Urinary bladder (tissue), 4 donors: Measurements from ENCODE around the gene IFT172. TPM values are rescaled to one million over a fixed set of nuclear protein-coding genes. Genes with fewer than 3 reads are reported as not detected.
A peak's percentile ranks its signal among the peaks of the same experiment; 100 is the strongest.
"Not testable (repeated sequence)": the region's sequence is repeated elsewhere in the genome, so short reads cannot be mapped to it uniquely, and the experiment has no call there.

ENCODE experiments used
- DNase-seq: peaks from one replicate; pipeline ENCODE4 v3.0.0-alpha.2; 2015; ENCODE audit errors: extremely low spot score
- H3K27ac ChIP-seq: one replicate; pipeline ENCODE4 v1.5.1; 2013; ENCODE audit warnings: low read depth, mild to moderate bottlenecking, moderate library complexity
- H3K36me3 ChIP-seq: one replicate; pipeline ENCODE4 v1.6.1; 2013; ENCODE audit warnings: mild to moderate bottlenecking, moderate library complexity; ENCODE audit not compliant: insufficient read depth
- H3K4me1 ChIP-seq: one replicate; pipeline ENCODE4 v1.6.1; 2013; ENCODE audit warnings: mild to moderate bottlenecking, moderate library complexity; ENCODE audit not compliant: insufficient read depth
- H3K4me3 ChIP-seq: one replicate; pipeline ENCODE4 v1.5.1; 2013; ENCODE audit warnings: low read depth, low read length
- whole genome bisulfite sequencing: extraction: QIAGEN DNeasy Blood & Tissue Kit; methylation state at CpG from one replicate; pipeline ENCODE4 v1.1.7; 2013; 5-methylcytosine and 5-hydroxymethylcytosine counted together
- polyA plus RNA-seq: library from polyadenylated mRNA; stranded (reverse); fragments of 200-250 nt; gene quantifications from one replicate; pipeline ENCODE4 v1.2.3, GENCODE V29; 2013
- total RNA-seq: library from RNA; depleted of rRNA; stranded (reverse); fragments of >200 nt; gene quantifications from one replicate; pipeline ENCODE4 v1.2.3, GENCODE V29; 2014
- donor health status: healthy with polysubstance abuse.
- donor health status: healthy.

The IFT172 gene, protein sequence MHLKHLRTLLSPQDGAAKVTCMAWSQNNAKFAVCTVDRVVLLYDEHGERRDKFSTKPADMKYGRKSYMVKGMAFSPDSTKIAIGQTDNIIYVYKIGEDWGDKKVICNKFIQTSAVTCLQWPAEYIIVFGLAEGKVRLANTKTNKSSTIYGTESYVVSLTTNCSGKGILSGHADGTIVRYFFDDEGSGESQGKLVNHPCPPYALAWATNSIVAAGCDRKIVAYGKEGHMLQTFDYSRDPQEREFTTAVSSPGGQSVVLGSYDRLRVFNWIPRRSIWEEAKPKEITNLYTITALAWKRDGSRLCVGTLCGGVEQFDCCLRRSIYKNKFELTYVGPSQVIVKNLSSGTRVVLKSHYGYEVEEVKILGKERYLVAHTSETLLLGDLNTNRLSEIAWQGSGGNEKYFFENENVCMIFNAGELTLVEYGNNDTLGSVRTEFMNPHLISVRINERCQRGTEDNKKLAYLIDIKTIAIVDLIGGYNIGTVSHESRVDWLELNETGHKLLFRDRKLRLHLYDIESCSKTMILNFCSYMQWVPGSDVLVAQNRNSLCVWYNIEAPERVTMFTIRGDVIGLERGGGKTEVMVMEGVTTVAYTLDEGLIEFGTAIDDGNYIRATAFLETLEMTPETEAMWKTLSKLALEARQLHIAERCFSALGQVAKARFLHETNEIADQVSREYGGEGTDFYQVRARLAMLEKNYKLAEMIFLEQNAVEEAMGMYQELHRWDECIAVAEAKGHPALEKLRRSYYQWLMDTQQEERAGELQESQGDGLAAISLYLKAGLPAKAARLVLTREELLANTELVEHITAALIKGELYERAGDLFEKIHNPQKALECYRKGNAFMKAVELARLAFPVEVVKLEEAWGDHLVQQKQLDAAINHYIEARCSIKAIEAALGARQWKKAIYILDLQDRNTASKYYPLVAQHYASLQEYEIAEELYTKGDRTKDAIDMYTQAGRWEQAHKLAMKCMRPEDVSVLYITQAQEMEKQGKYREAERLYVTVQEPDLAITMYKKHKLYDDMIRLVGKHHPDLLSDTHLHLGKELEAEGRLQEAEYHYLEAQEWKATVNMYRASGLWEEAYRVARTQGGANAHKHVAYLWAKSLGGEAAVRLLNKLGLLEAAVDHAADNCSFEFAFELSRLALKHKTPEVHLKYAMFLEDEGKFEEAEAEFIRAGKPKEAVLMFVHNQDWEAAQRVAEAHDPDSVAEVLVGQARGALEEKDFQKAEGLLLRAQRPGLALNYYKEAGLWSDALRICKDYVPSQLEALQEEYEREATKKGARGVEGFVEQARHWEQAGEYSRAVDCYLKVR (N-terminal part only)
- total RNA-seq (37.3 TPM), polyA plus RNA-seq (18.6 TPM)

DNA sequence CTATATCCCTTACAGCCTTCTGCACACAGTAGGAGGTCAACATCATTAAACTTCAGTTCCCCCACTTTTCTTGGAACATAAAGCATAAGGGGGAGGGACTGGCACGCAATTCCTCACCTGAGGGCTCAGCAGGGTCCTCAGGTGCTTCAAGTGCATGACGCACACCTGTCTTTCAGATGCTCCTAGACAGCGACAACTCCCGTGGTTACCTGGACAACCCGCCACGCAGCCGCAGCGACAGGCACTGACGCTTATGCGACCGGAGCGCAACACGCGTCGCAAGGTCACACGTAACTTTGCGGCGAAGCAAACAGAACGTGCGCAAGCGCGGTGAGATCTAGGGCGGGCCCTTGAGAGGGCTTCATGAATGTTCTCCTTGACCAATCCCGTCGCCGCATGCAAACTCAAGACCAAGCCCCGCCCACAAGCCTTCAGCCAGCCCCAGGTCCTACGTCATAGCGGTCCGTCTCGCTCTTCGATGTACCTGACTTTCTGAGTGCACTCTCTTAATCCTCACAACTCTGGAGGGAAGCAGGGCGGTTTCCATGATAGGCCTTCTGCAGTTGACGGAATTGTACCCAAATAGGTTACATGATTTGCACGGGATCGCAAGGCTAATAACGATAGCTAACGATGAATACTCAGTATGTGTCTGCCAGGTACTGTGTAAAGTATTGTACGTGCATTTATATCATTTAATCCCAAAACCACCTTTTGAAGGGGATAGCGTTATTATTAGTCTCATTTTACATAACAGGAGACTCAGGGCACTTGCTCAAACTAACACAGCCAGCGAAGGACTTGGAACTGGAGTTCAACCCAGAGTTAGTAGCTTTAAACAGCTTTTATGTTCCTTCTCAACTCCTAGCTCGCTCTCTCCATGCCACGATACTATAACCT lies at the start of gene IFT172:
Gene IFT172 (minus strand): TSS at position 246 of the 900 bp plus-strand sequence. CDS start 90 bp downstream, at position 156.
- 6% methylated on average over 43 of the region's 43 CpGs for WGBS
- peak within 1 kb of the TSS; percentile 44 for H3K4me3 ChIP-seq
- DNase-seq = peak; percentile 97
- peak within 1 kb of the TSS; percentile 19 for H3K27ac ChIP-seq
- H3K4me1 ChIP-seq = no peaks in the 10 kb centered on the region
- no peaks in the 10 kb centered on the region for H3K36me3 ChIP-seq

DNA sequence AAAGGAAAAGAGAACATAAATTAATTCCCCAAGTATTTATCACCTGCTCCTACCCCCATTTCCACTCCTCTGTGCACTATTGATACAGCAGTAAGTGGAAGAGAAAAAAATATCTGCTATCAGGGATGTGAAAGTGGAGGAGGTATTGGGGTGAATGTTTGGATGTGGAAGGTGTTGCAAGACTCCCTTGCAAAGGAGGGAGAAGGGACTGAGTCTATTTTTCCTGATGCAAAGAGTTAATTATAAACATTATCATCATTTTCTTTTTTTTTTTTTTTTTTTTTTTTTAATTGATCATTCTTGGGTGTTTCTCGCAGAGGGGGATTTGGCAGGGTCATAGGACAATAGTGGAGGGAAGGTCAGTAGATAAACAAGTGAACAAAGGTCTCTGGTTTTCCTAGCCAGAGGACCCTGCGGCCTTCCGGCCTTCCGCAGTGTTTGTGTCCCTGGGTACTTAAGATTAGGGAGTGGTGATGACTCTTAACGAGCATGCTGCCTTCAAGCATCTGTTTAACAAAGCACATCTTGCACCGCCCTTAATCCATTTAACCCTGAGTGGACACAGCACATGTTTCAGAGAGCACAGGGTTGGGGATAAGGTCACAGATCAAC lies 49.4 kb upstream of the IFT172 start:
- not testable (repeated sequence) for H3K36me3 ChIP-seq, H3K4me3 ChIP-seq
- WGBS = 49% methylated on average over 4 of the region's 6 CpGs

DNA sequence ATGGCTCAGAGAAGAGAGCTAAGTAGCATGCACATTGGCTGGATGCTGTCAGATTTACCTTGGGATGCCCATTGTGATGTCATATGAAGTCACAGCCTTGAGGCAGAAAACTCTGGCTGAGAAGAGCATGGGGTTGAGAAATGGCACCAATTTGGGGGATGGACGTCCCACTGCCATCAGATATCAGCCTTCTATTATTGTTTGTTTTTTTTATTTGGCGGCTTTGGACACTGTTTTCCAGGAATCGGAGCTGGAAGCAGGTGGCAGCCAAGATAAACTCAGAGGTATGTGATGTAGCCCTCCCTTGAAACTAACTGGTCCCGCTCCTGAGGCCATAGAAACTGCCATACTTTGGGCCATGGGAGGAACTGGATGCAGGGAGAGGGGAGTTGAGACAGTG lies 47.7 kb upstream of the IFT172 start:
- DNase-seq = no peak
- Histone ChIP-seq H3K27ac (no peak overlapping the region), H3K36me3 (no peaks in the 10 kb centered on the region), H3K4me3 (no peak overlapping the region), H3K4me1 (no peaks in the 10 kb centered on the region)
- WGBS = 67% methylated on average over 4 of the region's 4 CpGs

More for the DNA sequence above, 49.4 kb upstream of the IFT172 start:
- DNase-seq, H3K4me1 ChIP-seq, H3K27ac ChIP-seq: not testable (repeated sequence)

DNA sequence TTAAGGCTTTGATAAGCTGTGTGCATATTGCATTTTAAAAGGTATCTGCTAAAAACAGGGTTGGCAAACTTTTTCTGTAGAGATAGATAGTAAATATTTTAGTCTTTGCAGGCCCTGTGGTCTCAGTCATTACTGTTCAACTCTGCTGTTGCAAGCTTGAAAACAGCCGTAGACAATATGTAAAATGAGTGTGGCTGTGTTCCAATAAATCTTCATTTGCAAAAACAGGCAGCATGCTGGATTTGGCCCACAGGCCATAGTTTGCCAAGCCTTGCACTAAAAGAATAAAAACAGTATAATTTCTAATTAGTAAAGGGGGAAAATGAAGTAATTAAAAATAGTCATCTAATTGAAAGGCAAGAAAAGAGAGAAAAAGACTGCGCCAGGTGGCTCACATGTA lies 42.4 kb upstream of the IFT172 start:
- 71% methylated on average over 2 of the region's 2 CpGs for WGBS
- no peaks in the 10 kb centered on the region for H3K4me1 ChIP-seq
- H3K36me3 ChIP-seq = no peaks in the 10 kb centered on the region
- no peak overlapping the region for H3K27ac ChIP-seq
- no peak for DNase-seq
- no peak overlapping the region for H3K4me3 ChIP-seq

DNA sequence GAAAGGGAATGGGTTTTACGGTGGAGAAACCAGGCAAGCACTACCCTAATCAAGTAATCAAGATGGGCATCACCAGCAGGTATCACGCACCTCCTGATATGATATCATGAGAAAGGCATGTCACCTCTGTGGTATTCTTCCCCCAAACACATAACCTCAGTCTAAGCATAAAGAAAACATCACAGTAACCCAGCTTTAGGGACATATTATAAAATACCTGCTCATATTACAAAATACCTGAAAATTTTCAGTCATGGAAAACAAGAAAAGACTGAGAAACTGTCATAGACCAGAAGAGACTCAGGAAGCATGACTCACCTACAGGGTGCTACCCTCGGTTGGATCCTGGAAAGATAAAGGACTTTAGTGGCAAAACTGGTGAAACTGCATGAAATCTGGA lies 37.6 kb upstream of the IFT172 start:
- WGBS = 68% methylated on average over 3 of the region's 3 CpGs
- Histone ChIP-seq H3K4me3 (no peak overlapping the region), H3K27ac (no peak overlapping the region), H3K36me3 (no peaks in the 10 kb centered on the region), H3K4me1 (no peaks in the 10 kb centered on the region)
- no peak for DNase-seq

DNA sequence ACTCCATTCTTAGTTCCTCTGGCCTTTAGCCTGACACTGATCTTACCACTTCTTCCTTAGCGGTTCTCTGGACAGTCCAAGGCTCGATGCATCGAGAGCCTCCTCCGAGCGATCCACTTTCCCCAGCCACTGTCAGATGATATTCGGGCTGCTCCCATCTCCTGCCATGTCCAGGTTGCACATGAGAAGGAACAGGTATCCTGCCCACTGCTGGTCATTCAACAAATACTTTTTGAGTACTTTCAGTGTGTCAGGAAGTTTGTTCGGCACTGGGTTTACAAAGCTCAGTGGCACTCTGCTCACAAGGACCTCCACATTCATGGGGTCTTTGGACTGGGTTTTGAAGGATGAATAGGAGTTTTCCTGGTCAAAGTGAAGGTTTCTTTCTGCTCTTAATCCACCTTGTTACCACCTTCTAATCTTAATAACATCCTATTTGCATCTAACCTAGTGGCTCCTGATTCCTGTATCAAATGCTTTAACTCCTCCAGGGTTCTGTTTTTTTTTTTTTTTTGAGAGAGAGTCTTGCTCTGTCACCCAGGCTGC lies 32.9 kb upstream of the IFT172 start:
- no peaks in the 10 kb centered on the region for H3K4me1 ChIP-seq
- DNase-seq = no peak
- whole genome bisulfite sequencing = 89% methylated on average over 7 of the region's 7 CpGs
- no peak overlapping the region for H3K27ac ChIP-seq
- H3K36me3 ChIP-seq = no peaks in the 10 kb centered on the region
- H3K4me3 ChIP-seq = no peak overlapping the region

DNA sequence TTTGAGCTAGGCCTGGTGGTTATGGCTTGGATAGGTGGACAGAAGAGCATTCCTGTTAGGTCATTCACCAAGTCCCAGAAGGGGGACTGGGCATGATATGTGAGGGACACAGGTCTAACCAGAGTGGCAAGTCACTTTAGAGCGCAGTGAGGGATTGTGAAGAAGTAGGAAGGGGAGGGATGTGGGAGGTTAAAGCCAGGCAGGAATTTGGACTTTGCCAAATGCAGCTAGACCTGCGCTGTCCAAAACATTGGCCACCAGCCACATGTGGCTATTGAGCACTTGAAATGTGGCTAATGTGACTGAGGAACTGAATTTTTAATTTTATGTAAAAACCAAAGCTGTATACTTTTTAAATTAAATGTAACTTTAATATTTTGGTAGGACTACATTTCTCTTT lies 30.8 kb upstream of the IFT172 start:
- no peaks in the 10 kb centered on the region for H3K4me1 ChIP-seq
- H3K4me3 ChIP-seq = no peak overlapping the region
- H3K27ac ChIP-seq = no peak overlapping the region
- no peaks in the 10 kb centered on the region for H3K36me3 ChIP-seq
- WGBS = 85% methylated on average over 2 of the region's 2 CpGs
- DNase-seq = no peak

DNA sequence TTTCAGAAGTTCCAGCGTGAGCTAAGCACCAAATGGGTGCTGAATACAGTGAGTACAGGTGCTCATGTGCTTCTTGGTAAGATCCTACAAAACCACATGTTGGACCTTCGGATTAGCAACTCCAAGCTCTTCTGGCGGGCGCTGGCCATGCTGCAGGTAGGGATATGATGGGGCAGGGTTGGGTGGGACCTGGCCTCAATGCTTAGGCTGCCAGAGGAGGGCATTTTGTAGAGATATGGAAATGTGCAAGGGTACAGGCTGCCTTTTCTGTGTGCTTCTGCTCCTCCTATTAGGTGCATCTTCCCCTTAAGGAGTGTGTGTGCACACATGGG lies 29.2 kb upstream of the IFT172 start:
- DNase-seq = no peak
- Histone ChIP-seq H3K27ac (no peak overlapping the region), H3K4me1 (no peaks in the 10 kb centered on the region), H3K36me3 (no peaks in the 10 kb centered on the region), H3K4me3 (no peak overlapping the region)
- WGBS = 84% methylated on average over 4 of the region's 4 CpGs

DNA sequence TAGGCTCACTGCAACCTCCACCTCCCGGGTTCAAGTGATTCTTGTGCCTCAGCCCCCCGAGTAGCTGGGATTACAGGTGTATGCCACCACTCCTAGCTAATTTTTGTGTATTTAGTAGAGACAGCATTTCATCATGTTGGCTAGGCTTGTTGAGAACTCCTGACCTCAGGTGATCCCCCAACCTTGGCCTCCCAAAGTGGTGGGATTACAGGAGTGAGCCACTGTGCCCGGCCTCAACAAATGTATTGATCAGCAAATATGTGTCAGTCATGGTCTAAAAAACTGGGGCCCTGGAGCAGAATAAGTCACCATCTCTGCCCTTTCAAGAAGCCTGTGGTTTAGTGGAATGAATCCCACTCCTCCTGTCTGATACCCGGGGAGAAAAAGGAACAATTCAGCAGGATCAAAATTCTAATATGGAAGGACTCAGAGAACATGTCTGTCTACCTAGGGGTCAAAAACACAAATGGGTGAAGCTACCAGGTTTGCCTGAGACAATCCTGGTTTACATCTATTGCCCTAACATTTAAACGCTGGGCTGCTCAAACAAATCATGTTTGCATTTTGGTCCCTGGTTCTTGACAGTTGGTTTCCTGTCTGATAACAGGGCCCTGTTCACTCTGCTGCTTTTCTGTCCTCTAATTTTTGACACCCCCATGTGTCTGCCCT lies 28.7 kb upstream of the IFT172 start:
- Histone ChIP-seq H3K4me1 (no peaks in the 10 kb centered on the region), H3K27ac (no peak overlapping the region), H3K4me3 (no peak overlapping the region), H3K36me3 (no peaks in the 10 kb centered on the region)
- DNase-seq = no peak
- 66% methylated on average over 5 of the region's 5 CpGs for WGBS

DNA sequence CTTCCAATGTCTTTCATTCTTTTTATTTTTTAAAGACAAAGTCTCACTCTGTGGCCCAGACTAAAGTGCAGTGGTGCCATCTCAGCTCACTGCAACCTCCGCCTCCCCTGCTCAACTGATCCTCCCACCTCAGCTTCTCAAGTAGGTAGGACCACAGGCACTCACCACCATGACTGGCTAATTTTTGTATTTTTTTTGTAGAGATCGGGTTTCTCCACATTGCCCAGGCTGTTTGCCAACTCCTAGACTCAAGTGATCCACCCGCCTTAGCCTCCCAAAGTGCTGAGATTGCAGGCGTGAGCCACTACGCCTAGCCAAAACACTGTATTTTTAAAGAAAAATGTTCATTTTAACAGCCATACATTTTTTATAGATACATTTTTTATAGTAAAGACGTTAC lies 19.8 kb upstream of the IFT172 start:
- DNase-seq = no peak
- WGBS = 46% methylated on average over 6 of the region's 6 CpGs
- H3K27ac ChIP-seq = no peak overlapping the region
- no peaks in the 10 kb centered on the region for H3K36me3 ChIP-seq
- H3K4me3 ChIP-seq = no peak overlapping the region
- H3K4me1 ChIP-seq = no peaks in the 10 kb centered on the region

DNA sequence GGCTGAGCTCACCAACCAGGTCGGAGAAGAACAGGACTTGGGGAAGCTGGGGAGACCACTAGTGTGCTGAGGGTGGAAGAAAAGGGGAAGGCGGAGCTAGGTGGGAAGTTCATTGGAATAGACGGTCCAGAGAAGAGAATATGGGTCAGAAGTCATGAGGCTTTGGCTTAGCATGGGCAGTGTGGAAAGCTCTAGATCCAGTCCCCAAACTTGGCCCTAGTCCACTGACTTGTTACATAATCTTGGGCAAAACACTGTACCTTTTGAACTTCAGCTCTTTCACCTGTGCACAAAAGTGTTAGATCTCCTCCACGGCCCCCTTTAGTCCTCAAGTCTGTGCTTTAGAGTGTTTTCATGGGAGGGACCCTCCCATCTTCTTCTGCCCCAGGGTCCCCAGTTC lies 17.8 kb upstream of the IFT172 start:
- H3K4me1 ChIP-seq = no peaks in the 10 kb centered on the region
- no peak overlapping the region for H3K27ac ChIP-seq
- H3K36me3 ChIP-seq = no peaks in the 10 kb centered on the region
- H3K4me3 ChIP-seq = no peak overlapping the region
- no peak for DNase-seq
- 73% methylated on average over 4 of the region's 4 CpGs for WGBS

DNA sequence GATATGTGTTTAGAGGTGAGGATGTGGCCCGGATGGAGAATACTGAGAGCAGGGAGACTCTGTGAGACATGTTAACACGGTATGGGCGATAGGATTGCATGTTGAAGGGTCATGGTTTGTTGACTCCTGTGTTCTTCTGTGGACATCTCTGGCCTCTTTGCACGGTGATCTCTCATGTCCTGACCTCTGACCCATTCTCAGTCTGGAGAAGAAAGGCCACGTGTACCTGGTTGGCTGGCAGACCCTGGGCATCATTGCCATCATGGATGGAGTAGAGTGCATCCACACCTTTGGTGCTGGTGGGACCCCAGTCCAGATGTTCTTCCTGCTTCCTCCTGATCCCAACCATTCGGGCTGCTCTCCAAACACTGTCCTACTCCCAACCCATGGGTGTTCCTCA lies 17.0 kb upstream of the IFT172 start:
- Histone ChIP-seq H3K27ac (no peak overlapping the region), H3K36me3 (no peaks in the 10 kb centered on the region), H3K4me3 (no peak overlapping the region), H3K4me1 (no peaks in the 10 kb centered on the region)
- DNase-seq = no peak
- 86% methylated on average over 6 of the region's 6 CpGs for WGBS
